Measurements from ENCODE around the gene ARPC4.
"Not testable (repeated sequence)": the region's sequence is repeated elsewhere in the genome, so short reads cannot be mapped to it uniquely, and the experiment has no call there.

Gene ARPC4

DNA sequence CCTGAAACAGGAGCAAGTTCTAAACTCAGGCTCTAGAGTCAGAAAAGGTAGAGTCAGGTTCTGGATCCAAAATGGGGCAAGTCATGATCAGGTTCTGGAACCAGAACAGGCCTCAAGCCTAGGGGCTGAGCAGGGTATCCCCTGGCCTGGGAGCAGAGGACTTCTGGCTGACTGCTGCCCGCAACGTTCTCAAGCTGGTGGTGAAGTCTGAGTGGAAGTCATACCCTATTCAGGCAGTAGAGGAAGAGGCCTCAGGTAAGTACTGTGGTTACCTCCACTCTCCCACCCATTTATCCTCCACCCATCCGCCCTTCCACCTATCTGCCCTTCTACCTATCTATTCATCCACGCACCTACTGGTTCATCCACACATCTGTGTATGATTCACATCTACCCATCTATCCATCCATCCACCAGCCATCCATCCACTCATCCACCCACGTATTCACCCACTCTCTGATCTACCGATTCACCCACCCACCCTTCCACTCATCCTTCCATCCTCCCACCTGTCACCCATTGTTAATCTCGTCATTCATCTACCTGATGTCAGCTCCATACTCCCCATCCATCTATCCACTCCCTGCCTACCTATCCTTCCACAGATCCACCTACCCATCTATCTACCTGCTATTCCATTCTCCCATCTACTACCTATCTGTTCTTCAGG is 25.9 kb downstream of the ARPC4 start:
- DNase-seq (ENCODE audit: low read depth in 1 of 2, low spot score in 1 of 2): no peak

DNA sequence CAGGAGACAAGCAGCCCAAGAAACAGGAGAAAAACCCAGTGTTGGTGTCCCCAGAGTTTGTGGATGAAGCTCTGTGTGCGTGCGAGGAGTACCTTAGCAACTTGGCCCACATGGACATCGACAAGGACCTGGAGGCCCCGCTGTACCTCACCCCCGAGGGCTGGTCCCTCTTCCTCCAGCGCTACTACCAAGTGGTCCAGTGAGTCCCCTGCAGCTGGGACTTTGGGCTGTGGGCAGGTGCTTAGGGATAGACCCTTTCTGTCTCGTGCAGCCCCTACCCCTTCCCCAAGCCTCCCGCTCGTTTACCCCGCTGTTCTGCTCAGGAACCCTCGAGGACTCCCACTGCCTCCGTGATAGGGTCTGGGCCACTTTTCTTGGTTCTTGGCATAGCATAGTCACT is 27.7 kb downstream of the ARPC4 start:
- no peak for DNase-seq (ENCODE audit: low read depth in 1 of 2, low spot score in 1 of 2)

DNA sequence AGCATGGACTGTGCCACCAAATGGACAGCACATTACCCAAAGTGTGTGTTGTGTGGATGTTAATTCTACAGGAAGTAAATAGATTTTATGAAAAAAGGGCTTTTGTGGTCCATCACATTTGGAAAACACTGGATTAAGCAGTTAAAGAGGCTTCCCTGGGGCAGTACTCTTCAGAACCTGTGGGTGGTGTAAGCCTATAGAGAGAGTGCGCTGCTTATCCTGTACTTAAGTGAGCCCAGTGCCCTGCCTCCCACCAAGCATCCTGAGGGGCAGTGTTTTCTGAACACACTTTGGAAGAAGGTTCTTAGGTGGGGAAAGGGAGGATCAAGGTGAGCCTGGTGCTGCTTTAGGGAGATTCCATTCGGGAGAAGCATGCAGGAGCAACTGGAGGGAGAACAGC is 28.1 kb downstream of the ARPC4 start:
- DNase-seq (ENCODE audit: low read depth in 1 of 2, low spot score in 1 of 2): no peak

DNA sequence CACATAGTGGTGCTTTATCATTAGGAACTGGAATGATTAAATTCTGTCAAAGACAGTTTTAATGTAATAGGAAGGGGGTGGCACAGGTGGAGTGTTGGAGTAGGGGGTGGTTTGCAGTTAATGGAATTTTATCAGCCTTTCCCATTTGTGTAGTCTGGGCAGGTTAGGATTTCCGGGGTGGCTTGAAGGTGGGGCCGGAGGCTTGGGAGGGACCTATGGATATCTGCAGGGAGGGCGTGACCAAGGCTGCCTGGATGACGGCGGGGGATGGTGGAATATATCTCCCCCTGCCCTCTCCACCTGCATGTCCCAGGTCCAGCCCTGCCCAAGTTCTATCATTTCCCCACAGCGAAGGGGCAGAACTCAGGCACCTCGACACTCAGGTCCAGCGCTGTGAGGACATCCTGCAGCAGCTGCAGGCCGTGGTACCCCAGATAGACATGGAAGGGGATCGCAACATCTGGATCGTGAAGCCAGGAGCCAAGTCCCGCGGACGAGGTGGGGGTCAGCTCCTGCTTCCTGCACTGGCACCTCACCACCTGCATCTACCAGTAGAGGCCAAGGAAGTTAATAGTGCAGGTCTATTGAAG is 32.7 kb downstream of the ARPC4 start:
- DNase-seq (ENCODE audit: low read depth in 1 of 2, low spot score in 1 of 2): no peak

DNA sequence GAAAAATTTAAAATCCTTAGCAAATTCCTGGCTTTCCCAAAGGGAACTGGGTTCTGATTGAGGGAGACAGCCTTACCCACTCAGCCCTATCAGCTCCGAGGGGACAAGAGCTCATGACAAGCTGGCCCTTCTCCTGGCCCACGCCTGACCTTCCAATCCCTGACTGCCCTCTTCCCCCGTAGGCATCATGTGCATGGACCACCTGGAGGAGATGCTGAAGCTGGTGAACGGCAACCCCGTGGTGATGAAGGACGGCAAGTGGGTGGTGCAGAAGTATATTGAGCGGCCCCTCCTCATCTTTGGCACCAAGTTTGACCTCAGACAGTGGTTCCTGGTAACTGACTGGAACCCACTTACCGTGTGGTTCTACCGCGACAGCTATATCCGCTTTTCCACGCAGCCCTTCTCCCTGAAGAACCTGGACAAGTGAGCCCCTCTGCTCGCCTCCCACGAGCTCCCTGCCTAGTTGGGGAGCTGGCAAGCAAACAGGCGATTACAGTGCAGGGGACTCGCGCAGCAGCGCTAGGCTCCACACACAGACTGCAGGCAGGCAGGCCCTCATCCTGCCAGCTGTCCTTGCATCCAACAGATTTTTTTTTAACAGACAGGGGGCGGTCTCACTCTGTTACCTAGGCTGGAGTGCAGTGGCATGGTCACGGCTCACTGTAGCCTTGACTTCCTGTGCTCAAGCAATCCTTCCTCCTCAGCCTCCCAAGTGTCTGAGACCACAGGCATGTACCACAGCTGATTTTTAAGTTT is 34.1 kb downstream of the ARPC4 start:
- no peak for DNase-seq (ENCODE audit: low read depth in 1 of 2, low spot score in 1 of 2)

DNA sequence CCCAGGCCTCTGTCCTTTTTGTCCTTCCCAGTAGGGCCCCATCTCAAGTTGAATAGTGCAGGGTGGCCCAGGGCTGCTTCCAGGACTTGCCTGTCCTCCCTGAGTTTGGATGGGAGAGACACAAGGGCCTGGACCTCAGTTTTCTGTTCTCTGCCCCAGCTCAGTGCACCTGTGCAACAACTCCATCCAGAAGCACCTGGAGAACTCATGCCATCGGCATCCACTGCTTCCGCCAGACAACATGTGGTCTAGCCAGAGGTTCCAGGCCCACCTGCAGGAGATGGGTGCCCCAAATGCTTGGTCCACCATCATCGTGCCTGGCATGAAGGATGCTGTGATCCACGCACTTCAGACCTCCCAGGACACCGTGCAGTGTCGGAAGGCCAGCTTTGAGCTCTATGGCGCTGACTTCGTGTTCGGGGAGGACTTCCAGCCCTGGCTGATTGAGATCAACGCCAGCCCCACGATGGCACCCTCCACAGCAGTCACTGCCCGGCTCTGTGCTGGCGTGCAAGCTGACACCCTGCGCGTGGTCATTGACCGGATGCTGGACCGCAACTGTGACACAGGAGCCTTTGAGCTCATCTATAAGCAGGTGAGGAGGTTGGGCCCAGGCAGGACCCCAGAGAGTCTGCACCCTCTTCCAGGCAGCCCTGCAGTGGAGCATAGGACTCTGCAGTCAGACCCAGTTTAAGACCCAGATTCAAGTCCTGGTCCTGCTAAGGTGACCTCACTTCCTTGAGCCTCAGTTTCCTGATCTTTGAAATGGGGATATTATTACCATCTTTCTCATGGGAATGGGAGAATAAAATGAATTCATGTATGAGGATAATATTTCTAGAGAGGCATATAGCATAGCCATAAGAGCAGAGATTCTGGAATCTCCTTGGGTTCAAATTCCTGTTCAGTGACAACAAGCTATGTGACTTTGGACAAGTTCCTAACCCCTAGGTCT is 36.2 kb downstream of the ARPC4 start:
- DNase-seq (ENCODE audit: low read depth in 1 of 2, low spot score in 1 of 2): no peak

DNA sequence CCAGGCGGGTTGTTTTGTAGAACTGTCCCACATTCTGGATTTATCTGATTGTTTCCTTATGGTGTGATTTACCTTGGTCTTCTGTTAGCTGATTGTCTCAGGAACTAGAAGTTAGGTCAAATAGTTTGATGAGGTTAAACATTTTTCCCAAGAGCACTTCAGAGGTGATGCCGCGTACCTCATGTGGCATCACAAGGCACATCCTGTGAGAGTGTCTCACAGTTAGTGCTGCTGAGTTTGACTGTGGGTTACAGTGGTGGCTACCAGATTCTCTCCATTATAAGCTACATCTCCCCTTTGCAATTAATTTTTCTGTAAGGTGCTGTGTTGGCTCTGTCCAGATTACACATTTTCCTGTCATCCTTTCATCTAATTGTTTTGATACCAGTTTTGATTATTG is 38.4 kb downstream of the ARPC4 start:
- no peak for DNase-seq (ENCODE audit: low read depth in 1 of 2, low spot score in 1 of 2)

DNA sequence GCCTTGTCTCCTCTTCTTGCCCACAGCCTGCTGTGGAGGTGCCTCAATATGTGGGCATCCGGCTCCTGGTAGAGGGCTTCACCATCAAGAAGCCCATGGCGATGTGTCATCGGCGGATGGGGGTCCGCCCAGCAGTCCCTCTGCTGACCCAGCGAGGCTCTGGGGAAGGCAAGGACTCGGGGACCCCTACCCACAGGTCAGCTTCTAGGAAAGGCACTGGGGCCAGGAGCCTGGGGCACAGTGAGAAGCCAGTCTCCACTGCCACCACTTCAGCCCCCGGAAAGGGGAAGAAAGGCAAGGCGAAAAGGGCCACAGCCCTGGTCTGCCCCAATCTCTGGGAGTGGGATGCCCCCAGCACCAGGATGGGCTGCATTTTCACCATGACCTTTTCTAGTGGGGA is 40.2 kb downstream of the ARPC4 start:
- no peak for DNase-seq (ENCODE audit: low read depth in 1 of 2, low spot score in 1 of 2)

DNA sequence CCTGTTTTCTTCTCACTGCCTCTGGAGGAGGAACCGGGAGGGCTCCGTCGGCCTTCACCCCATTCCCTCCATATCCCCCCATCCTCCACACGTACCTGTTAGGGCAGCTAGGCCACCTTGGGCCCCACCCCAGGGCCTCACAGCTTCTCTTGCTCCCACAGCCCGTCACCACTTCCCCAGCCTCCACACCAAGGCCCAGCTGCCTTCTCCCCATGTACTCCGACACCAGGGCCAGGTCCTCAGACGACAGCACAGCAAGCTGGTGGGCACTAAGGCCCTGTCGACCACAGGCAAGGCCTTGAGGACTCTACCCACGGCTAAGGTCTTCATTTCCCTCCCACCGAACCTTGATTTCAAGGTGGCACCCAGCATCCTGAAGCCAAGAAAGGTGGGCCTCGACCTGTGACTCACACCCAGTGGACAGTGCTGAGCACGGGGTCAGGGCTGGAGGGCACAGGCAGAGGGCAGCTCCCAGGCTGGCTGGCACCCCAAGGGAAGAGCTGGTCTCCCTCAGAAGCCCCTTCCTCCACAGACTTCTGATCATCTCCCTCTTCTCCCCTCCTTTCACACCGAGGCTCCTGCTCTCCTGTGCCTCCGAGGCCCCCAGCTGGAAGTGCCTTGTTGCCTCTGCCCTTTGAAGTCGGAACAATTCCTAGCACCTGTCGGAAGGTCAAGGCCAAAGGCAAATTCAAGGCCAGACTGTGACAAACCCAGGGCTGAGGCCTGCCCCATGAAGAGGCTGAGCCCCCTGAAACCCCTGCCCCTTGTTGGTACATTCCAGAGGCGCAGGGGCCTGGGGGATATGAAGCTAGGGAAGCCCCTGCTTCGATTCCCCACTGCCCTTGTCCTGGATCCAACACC is 41.9 kb downstream of the ARPC4 start:
- DNase-seq (ENCODE audit: low read depth in 1 of 2, low spot score in 1 of 2): no peak

DNA sequence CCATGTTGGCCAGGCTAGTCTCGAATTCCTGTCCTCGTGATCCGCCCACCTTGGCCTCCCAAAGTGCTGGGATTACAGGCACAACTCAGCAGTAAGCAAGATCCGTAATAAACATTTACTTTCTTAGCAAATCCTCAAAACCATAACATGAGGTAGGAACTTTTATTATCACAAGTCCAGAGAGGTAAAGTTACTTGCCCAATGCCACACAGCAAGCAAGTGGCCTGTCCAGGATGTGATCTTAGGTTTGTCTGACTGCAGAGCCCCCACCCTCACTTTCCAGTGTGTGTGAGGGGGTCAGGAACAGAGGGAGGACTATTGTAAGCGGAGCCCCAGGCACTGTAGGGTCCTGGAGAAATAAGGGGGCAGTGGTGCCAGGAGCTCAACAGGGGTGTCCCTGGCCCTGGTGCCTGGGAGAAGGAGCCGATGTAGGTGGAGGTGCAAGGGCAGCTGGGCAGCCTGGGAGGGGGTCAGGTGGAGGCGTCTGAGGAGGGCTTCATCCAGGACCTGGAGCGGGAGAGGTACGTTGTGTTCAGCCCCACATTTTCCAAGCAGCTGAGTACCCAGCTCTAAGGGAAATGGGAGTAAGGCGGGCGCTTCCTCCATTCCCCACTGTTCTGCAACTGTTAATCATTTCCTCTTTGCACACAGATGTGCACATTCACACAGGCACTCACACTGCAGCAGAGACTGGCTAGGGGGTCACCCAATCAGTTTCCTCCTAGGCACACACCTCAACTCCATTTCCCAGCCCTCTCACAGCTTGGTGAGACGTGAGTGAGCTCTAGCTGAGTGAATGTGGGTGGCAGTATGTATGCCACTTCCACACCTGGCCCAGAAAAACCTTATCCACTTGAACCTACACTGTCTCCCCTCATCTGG is 45.1 kb downstream of the ARPC4 start:
- DNase-seq (ENCODE audit: low read depth in 1 of 2, low spot score in 1 of 2): no peak

DNA sequence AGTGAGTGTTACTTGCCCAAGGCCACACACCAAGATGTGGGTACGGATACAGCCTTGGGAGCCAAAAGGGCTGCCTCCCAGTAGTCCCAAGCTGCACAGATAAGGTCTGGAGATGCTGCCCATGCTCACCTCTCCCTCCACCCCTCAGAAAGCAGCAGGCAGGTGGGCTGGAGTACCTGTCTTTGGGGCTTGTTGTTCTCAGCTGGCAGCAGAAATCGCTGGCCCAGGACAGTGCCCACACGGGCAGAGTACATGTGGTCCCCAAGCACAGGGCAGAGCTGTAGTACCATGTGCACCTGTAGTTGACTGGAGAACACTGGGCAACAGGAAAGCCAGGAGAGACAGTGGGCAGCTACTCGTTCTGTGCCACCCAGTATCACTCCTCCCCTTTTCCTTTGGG is 46.0 kb downstream of the ARPC4 start:
- DNase-seq (ENCODE audit: low read depth in 1 of 2, low spot score in 1 of 2): no peak

DNA sequence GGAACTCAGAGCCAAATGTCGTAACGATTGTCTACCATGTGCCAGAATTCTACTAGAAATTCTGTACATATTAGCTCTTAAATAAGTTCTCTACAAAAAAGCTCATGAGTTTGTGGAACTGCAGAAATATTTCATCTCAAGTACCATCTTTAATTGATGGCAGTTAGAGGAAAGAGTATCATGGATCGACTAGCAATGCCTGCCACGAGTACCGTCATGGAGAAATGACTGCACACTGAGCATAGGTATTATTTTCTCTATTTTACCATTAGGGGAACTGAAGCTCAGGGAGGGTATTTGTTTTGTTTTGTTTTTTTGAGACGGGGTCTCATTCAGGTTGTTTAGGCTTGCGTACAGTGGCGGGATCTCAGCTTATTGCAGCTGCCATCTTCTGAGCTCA is 48.1 kb downstream of the ARPC4 start:
- DNase-seq (ENCODE audit: low read depth in 1 of 2, low spot score in 1 of 2): no peak

DNA sequence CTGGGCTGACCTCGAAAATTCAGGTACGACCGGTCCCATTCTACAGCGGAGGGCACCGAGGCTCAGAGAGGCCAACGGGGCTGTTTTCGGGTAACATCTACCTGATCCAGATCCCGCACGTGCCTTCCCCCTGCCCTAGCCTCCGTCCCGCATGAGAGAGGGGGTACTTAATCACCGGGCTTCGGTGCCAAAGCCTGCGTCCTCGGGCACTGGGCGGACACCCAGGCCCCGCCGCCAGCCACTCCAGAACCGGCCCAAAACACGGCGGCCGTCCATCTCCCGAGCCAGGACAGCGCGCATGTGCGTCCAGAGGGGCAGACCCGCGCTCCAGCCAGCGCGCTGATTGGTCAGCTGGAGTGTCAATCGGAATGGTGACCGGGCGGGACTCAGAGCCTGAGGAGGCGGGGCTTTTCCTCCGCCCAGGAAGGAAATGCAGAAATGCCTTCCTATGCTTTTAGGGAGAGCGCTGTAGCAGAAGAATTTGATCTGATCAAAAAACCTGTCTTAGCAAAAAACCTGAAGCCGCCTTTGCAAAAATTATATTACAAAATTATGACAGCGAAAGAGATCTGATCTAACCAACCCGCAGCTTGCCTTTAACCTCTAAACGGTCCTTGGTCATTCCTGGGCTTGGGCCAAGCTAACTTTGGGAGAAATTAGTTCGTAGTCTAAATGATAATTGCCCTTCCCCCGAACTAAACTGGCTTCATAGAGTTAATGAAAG is 51.0 kb downstream of the ARPC4 start, which contains the start of gene RPUSD3:
Gene RPUSD3, minus strand, starts transcription at position 294 of the 724 bp plus-strand sequence. Its CDS starts 18 bp downstream, at position 276.
- DNase-seq (ENCODE audit: low read depth in 1 of 2, low spot score in 1 of 2): peak; percentile 95 to 97

DNA sequence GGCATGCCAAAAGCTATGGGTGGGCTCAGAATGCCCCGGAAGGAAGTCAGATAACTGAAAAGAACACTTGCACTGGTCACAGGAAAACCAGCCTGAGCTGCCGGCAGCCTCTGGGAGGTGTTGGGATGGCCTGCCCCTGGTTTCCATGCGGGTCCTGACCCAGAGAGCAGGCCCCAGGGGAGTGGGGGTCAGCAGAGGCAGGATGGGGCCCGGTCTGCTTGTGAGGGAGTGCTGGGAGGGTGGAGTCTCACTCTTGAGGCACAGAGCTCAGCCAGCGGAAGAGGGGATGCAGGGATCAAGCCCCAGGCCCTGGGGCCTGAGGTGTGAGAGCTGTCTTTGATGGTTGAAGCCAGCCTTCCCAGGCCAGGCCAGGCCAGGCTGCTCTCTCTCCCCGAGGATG is 53.3 kb downstream of the ARPC4 start:
- no peak for DNase-seq (ENCODE audit: low read depth in 1 of 2, low spot score in 1 of 2)

DNA sequence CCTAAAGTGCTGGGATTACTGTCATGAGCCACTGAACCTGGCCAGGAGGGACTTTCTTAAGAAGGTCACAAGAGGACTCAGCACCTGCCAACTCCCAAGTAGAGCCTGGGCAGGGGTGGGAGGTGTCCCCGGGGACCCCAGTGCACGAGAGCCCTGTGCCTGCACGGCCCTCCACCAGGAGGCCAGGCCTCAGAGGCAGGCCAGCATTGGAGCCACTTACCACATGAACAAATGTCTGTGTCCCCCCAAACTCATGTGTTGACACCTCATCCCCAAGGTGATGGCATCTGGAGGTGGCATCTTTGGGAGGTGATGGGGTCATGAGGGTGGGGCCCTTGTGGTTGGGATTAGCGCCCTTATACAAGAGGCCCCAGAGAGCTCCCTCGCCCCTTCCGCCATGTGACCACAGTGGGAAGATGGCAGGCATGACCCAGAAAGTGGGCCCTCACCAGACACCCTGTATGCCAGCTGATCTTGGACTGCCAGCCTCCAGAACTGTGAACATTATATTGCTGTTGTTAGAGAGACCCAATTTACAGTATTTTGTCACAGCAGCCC is 54.1 kb downstream of the ARPC4 start:
- DNase-seq (ENCODE audit: low read depth in 1 of 2, low spot score in 1 of 2): no peak

DNA sequence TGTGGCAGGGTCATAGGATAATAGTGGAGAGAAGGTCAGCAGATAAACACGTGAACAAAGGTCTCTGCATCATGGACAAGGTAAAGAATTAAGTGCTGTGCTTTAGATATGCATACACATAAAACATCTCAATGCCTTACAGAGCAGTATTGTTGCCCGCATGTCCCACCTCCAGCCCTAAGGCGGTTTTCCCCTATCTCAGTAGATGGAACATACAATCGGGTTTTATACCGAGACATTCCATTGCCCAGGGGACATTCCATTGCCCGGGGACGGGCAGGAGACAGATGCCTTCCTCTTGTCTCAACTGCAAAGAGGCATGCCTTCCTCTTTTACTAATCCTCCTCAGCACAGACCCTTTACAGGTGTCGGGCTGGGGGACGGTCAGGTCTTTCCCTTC is 55.0 kb downstream of the ARPC4 start:
- DNase-seq (ENCODE audit: low read depth in 1 of 2, low spot score in 1 of 2): not testable (repeated sequence)

DNA sequence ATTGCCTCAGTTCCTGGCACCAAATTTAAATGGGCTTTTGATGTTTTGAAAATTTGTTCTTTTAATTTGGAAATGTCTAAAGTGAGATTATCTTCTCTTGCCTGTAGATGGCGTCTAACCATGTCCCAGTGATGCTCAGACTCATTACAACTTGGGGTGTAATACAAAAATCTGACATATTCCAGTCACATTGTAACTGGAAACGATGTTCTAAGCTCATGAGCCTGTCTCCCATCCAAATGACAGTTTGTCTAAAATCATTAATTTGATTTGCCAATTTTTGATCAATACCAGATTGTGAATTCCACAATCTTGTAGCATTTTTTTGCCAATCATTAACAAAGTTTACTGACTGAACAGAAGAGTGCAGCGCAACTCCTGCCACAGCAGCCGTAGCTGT is 56.0 kb downstream of the ARPC4 start:
- DNase-seq (ENCODE audit: low read depth in 1 of 2, low spot score in 1 of 2): not testable (repeated sequence)

DNA sequence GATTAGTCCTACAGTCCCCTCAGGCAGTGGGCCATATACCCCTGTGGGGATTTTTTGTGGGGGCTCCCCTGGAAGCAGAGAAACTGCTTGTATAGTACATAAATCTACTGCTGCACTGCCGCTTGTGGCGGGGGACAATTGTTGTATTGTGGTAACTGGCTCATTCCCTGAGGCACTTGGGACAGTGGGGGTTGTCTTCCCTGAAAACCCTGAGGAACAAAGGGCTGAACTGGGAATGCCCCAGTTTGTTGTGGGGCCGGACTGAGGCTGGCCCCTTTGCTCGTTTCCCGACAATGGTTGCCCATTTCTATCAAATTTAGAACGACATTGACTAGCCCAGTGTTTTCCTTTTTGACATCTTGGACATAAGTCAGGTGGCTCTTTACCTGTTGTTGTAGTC is 58.5 kb downstream of the ARPC4 start:
- DNase-seq (ENCODE audit: low read depth in 1 of 2, low spot score in 1 of 2): not testable (repeated sequence)
